Measurements from ENCODE around the gene BEND3.

DNA sequence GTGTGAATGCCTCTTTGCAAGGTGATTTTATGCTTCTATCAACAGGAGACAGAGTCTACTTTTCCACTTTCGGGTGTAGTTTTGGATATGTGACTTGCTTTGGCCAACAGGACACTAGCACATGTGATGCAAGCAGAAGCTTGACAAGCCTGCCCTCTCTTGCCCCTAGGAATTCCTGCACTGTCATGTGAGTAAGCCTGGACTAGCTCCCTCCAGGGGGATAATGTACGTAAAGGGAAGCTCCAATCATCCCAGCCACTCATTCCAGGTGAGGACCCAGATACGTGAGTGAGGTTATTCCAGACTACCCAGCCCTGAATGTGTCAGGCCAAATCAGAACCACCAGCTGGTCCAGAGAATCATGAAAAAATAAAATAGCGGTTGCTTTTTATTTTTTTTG, 33.3 kb downstream of the BEND3 start:
- TF ChIP-seq TCF4 (CRISPR knock-in tag; IDR thresholded peaks at IDR 0.05; ENCODE audit: borderline replicate concordance) (no peak), ZFP3 (CRISPR knock-in tag; IDR thresholded peaks at IDR 0.05) (no peak), ZNF565 (CRISPR knock-in tag; conservative IDR thresholded peaks at IDR 0.05; ENCODE audit: low read depth) (no peak), POU6F1 (CRISPR knock-in tag; IDR thresholded peaks at IDR 0.05; ENCODE audit: borderline replicate concordance, low read depth) (no peak)
- TF ChIP-seq, protein P1, sequence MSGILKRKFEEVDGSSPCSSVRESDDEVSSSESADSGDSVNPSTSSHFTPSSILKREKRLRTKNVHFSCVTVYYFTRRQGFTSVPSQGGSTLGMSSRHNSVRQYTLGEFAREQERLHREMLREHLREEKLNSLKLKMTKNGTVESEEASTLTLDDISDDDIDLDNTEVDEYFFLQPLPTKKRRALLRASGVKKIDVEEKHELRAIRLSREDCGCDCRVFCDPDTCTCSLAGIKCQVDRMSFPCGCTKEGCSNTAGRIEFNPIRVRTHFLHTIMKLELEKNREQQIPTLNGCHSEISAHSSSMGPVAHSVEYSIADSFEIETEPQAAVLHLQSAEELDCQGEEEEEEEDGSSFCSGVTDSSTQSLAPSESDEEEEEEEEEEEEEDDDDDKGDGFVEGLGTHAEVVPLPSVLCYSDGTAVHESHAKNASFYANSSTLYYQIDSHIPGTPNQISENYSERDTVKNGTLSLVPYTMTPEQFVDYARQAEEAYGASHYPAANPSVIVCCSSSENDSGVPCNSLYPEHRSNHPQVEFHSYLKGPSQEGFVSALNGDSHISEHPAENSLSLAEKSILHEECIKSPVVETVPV (CRISPR knock-in tag; IDR thresholded peaks at IDR 0.05), result no peak

Data from SK-N-SH treated with all-trans-retinoic acid at 6 μM for 48 hours (cell line).